Small intestine (tissue), 7 donors: ENCODE results near the gene FHL2. TPM values are rescaled to one million over a fixed set of nuclear protein-coding genes. Genes with fewer than 3 reads are reported as not detected.

ENCODE experiments used
- DNase-seq, 2 donors: peaks; one replicate each; pipeline versions ENCODE4 v3.0.0 to v3.0.0-alpha.2; 2013
- FAIRE-seq: peaks from 2 replicates; lab custom pipeline; 2012; peaks lifted over from hg19 to GRCh38; lab: Jason Lieb, UNC
- H3K27ac ChIP-seq, 3 donors: one replicate each; pipeline ENCODE4 v1.5.1; 2013; ENCODE audit warnings: low read length in 2 of 3, mild to moderate bottlenecking in 2 of 3, control low read depth in 1 of 3, inconsistent platforms in 1 of 3, low read depth in 1 of 3, moderate library complexity in 1 of 3
- H3K27me3 ChIP-seq, 3 donors: one replicate each; pipeline ENCODE4 v1.6.1; 2013; ENCODE audit warnings: low read length in 3 of 3, inconsistent platforms in 1 of 3; ENCODE audit not compliant: control insufficient read depth in 3 of 3, insufficient read depth in 3 of 3
- H3K36me3 ChIP-seq, 3 donors: one replicate each; pipeline ENCODE4 v1.6.1; 2013; ENCODE audit warnings: low read length in 3 of 3, inconsistent platforms in 1 of 3, low read depth in 1 of 3, mild to moderate bottlenecking in 1 of 3, moderate library complexity in 1 of 3; ENCODE audit not compliant: control insufficient read depth in 3 of 3, insufficient read depth in 2 of 3
- H3K4me1 ChIP-seq, 3 donors: one replicate each; pipeline ENCODE4 v1.6.1; 2013; ENCODE audit warnings: low read length in 2 of 3, inconsistent platforms in 1 of 3, low read depth in 1 of 3, mild to moderate bottlenecking in 1 of 3, moderate library complexity in 1 of 3; ENCODE audit not compliant: control insufficient read depth in 3 of 3, insufficient read depth in 2 of 3
- H3K4me3 ChIP-seq, 3 donors: one replicate each; pipeline ENCODE4 v1.5.1; 2013; ENCODE audit warnings: low read length in 3 of 3, control low read depth in 1 of 3, inconsistent platforms in 1 of 3, low read depth in 1 of 3, mild to moderate bottlenecking in 1 of 3, moderate library complexity in 1 of 3
- H3K9me3 ChIP-seq, 2 donors: one replicate each; pipeline ENCODE4 v1.6.1; 2013; ENCODE audit warnings: low read depth in 1 of 2, low read length in 1 of 2; ENCODE audit not compliant: control insufficient read depth in 2 of 2, insufficient read depth in 1 of 2
- WGBS, 3 donors: extraction: QIAGEN DNeasy Blood & Tissue Kit; methylation state at CpG; one replicate each; pipeline ENCODE4 v1.1.7; 2013; 5-methylcytosine and 5-hydroxymethylcytosine counted together
- polyA plus RNA-seq, 4 donors: library from polyadenylated mRNA; stranded (reverse) in 3 of 4; unstranded in 1 of 4; fragments of 200-250 nt in 3 of 4; fragments of 120-200 nt in 1 of 4; gene quantifications; one replicate each; pipeline versions ENCODE4 v1.2.1 to v1.2.3, GENCODE V29; 2013
- donor health status: healthy with polysubstance abuse.
- donor health status: control.
- donor health status: control.
- donor health status: Bipolar disorder and iron deficiency.
- donor health status: healthy.

Gene FHL2
- polyA plus RNA-seq, 4 donors: 22.3 to 150 (median 75.5) TPM

DNA sequence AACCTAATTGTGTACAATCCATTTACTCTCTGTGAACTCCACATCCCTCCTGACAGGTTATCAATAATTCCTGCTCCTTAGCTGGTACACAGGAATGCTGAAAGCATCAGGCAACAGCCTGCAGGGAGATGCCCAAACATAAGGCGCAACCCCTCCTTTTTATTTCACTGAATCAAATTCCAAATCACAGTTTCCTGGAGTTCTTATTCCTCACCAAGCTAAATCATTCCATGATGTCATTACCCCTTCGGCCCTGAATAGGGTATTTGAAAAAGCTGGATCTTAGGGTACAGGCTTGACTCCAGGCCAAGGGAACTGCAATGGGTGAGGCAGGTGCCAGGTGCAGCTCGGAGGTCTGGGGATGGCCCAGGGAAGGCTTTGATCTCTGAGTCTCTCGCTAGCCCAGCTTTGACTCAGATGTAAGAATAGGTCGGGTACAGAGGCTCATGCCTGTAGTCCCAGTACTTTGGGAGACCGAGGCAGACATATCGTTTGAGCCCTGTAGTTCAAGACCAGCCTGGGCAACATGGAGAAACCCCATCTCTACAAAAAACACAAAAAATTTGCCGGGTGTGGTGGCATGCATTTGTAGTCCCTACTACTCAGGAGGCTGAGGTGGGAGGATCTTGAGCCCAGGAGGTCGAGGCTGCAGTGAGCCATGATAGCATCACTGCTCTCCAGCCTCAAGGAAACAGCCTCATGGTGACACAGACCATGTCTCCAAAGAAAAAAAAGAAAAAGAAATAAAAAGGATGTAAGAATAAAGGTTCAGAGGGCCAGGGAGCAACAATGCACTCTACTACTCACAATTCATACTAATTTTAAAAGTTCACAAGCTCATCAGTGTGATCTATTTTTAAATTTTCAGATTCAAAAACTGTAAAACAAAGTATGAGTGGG, 6.8 kb downstream of the FHL2 start:
- H3K36me3 ChIP-seq: peaks cover 0 to 4% (median 2%) of the 10 kb centered on the region in 3 donors
- peaks cover 0 to 4% (median 0%) of the 10 kb centered on the region in 3 donors for H3K4me1 ChIP-seq
- no peak overlapping the region for H3K4me3 ChIP-seq
- FAIRE-seq (no peak), DNase-seq (no peak)
- peaks cover 0 to 9% (median 0%) of the 10 kb centered on the region in 3 donors for H3K27me3 ChIP-seq
- WGBS, 3 donors: 46 to 74% (median 56%) methylated on average over 9 of the region's 9 CpGs
- H3K27ac ChIP-seq: peak overlapping the region in 1 of 3 donors; percentile 20
- no peaks in the 10 kb centered on the region for H3K9me3 ChIP-seq

DNA sequence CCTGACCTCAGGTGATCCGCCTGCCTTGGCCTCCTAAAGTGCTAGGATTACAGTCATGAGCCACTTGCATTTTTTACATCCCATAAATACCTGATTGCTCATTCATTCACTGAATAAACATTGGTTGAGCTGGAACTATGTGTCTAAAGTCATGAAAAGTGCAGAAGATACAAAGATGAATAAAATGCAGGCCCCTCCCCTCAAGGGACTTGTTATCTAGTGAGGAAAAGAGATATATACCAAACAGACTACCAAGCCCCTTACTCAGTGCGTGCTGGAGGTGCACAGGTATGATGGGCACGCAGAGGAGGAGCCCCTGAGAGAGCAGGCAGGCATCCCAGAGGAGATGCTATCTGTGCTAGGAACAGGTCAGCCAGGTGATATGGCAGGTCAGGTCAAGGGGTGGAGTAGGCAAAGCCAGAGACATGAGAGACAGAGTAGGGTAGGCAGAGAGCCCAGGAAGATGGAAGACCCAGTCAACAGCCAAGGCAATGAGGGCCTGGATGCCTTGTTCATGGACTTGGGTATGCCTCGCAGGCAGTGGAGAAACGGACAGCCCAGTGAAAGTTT, 7.7 kb downstream of the FHL2 start:
- Histone ChIP-seq H3K4me3 (no peak overlapping the region), H3K36me3 (peaks cover under 1 to 3% (median 2%) of the 10 kb centered on the region in 3 donors), H3K9me3 (no peaks in the 10 kb centered on the region), H3K4me1 (peaks cover 0 to under 1% (median under 1%) of the 10 kb centered on the region in 3 donors), H3K27ac (peak overlapping the region in 1 of 3 donors; percentile 12), H3K27me3 (peaks cover 0 to 7% (median 0%) of the 10 kb centered on the region in 3 donors)
- DNase-seq: no peak
- no peak for FAIRE-seq
- 90 to 93% (median 92%) methylated on average over 5 of the region's 5 CpGs for WGBS, 3 donors

DNA sequence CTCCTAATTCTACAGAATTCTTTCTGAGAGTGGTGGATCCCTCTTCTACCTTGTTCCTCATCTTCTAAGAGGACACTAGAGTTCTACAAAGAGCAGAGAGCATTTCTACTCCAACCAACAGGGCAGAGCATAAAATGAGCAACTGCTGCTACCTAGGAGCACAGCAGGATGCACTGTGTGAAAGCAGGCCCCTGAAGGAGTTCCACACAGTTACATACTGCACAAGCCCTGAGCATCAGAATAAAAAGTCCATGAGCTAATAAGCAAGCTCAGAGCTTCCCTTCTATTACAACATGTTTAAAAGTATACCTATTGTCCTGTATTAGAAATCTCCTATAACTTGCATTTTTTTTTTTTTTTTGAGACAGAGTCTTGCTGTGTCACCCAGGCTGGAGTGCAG, 8.4 kb downstream of the FHL2 start:
- H3K9me3 ChIP-seq: no peaks in the 10 kb centered on the region
- peak overlapping the region in 1 of 3 donors; percentile 22 for H3K27ac ChIP-seq
- no peak for DNase-seq
- FAIRE-seq: no peak
- H3K4me1 ChIP-seq: peaks cover 0 to 3% (median 0%) of the 10 kb centered on the region in 3 donors
- peaks cover 0 to 4% (median 2%) of the 10 kb centered on the region in 3 donors for H3K36me3 ChIP-seq
- no peak overlapping the region for H3K4me3 ChIP-seq
- H3K27me3 ChIP-seq: peaks cover 0 to 3% (median 0%) of the 10 kb centered on the region in 3 donors

DNA sequence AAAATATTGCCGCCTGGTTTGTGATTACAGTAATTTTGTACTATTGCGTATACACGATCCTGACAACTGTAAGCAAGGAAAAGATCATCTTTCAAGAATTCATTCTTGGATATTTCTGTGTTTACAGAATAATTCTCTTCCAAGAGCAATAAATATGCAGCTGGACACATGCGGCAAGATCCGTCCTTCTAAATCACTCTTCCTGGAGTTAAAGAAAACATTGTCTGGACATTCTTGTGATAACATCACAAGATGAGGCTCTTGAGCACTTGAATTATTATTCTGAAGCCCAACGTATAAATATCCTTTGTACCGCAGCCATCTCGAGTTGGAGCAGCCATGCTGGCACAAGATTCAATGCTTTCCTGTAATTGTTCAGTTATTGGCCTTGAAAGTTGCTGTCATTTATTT, 9.9 kb downstream of the FHL2 start:
- FAIRE-seq: no peak
- no peaks in the 10 kb centered on the region for H3K9me3 ChIP-seq
- H3K27ac ChIP-seq: no peak overlapping the region
- no peaks in the 10 kb centered on the region for H3K27me3 ChIP-seq
- no peak for DNase-seq
- peaks cover 0 to 3% (median 0%) of the 10 kb centered on the region in 3 donors for H3K4me1 ChIP-seq
- H3K36me3 ChIP-seq: peaks cover 0 to 9% (median 5%) of the 10 kb centered on the region in 3 donors
- H3K4me3 ChIP-seq: no peak overlapping the region
- WGBS, 3 donors: 56 to 85% (median 84%) methylated on average over 8 of the region's 8 CpGs

DNA sequence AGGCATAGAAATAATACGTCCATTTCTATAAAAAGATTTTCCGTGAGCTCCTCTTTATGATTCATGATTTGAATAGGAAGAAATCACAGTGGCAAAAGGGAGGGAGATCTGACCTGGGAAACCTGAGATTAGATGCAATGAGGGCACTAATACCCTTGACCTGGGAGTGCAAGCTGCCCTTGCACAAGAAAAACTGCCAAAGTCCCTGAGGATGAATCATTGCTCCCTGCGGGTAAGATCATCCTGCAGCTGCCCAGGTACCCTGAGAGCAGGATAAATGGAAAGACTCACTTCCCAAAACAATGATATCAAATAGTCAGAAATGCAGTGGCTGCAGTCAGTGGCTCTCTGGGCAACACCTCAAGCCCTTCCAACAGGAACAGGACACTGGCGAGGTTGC, 11.6 kb downstream of the FHL2 start:
- no peak overlapping the region for H3K4me3 ChIP-seq
- H3K9me3 ChIP-seq: no peaks in the 10 kb centered on the region
- DNase-seq: peak in 1 of 2 donors; percentile 53
- H3K27me3 ChIP-seq: no peaks in the 10 kb centered on the region
- 68 to 83% (median 80%) methylated on average over 4 of the region's 4 CpGs for WGBS, 3 donors
- H3K4me1 ChIP-seq: peaks cover 0 to 3% (median 0%) of the 10 kb centered on the region in 3 donors
- no peak overlapping the region for H3K27ac ChIP-seq
- no peak for FAIRE-seq
- H3K36me3 ChIP-seq: peaks cover 0 to 9% (median 5%) of the 10 kb centered on the region in 3 donors

DNA sequence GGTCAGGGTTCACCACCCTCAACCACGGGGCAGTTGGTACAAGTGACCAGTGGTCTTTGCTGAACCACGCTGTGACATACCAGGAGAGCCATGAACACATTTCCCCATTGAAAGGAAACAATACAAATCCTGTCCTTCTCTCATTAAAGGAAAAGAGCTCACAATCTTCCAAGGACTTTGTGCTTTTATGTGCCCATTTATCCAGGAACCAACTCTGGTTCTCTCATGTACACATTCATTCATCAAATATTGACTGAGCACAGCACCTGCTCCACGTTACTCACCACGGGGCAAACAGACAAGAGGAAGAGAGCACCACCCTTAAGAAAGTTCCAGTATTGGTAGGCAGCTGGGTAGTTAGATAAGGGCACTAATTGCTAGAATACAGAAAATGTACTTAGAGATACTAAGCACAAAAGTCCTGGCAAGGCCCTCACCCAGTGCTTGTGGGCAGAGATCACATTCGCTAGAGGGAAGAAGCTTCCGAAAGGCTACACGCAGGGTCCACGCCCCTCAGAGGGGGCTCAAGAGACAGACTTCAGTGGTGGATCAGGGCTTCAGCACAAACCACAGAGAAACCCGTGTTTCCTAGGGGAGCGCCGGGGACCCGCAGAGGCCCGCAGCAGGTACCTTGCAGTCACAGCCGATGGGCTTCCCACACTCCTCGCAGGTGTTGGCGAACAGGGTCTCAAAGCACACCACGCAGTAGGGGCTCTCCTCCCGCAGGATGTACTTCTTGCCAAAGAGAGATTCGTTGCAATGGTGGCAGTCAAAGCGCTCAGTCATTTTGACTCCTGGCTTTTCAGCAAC, 12.9 kb downstream of the FHL2 start:
- WGBS, 3 donors: 78 to 82% (median 78%) methylated on average over 20 of the region's 20 CpGs
- no peak for FAIRE-seq
- Histone ChIP-seq H3K27me3 (no peaks in the 10 kb centered on the region), H3K9me3 (no peaks in the 10 kb centered on the region), H3K4me1 (peaks cover 0 to 3% (median 0%) of the 10 kb centered on the region in 3 donors), H3K27ac (peak overlapping the region in 2 of 3 donors; percentile 35 to 60), H3K4me3 (no peak overlapping the region), H3K36me3 (peaks cover 0 to 11% (median 7%) of the 10 kb centered on the region in 3 donors)
- DNase-seq: peak; percentile 27 to 80

DNA sequence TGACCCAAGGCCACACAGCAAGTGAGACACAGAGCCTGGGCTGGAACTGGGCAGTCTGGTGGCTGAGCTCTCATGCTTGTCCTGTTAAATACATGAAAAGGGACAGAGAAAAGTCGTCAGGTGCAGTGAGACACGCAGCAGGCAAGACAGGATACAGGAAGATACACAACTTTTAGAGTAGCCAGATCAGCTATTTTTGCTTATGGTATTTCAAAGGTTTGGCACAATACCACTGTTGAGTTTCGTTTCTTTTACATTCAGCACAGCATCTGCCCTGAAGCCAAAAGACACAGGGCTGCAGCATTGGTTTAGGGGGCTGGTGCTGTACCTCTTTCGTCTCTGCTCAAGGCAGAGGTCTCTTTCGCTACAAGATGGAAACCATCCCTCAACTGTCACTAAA, 14.0 kb downstream of the FHL2 start:
- no peaks in the 10 kb centered on the region for H3K27me3 ChIP-seq
- H3K4me3 ChIP-seq: no peak overlapping the region
- DNase-seq: no peak
- no peaks in the 10 kb centered on the region for H3K9me3 ChIP-seq
- 72 to 94% (median 76%) methylated on average over 5 of the region's 5 CpGs for WGBS, 3 donors
- peaks cover 0 to 11% (median 7%) of the 10 kb centered on the region in 3 donors for H3K36me3 ChIP-seq
- H3K4me1 ChIP-seq: peaks cover 0 to 3% (median 3%) of the 10 kb centered on the region in 3 donors
- peak overlapping the region in 1 of 3 donors; percentile 19 for H3K27ac ChIP-seq
- no peak for FAIRE-seq

DNA sequence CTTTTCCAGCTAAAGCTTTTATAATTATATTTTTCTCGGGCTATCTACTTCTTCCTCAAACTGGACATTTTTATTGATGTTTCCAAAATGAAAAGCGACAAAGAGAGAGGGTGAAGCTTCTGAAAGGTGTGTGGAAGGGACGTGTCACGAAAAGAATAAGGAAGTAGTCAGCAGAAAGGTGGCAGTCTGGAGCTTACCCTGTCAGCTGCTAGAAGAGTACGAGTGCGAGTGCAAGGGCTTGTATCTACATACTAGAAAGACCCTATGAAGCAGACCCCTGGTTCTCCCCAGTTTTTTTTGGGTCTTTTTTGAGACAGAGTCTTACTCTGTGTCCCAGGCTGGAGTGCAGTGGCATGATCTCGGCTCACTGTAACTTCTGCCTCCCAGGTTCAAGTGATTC, 14.6 kb downstream of the FHL2 start:
- Histone ChIP-seq H3K9me3 (no peaks in the 10 kb centered on the region), H3K27ac (no peak overlapping the region), H3K27me3 (no peaks in the 10 kb centered on the region), H3K36me3 (peaks cover 0 to 11% (median 7%) of the 10 kb centered on the region in 3 donors), H3K4me1 (peaks cover 0 to 9% (median 3%) of the 10 kb centered on the region in 3 donors), H3K4me3 (no peak overlapping the region)
- no peak for FAIRE-seq
- WGBS, 3 donors: 69 to 85% (median 71%) methylated on average over 7 of the region's 7 CpGs
- no peak for DNase-seq
